ENCODE measurements around the gene DTNA.

Gene DTNA

GRCh38 chr18:34807106-34807796, 97.2 kb downstream of the DTNA start:
- no peak for DNase-seq (ENCODE audit: low read depth in 2 of 2)

GRCh38 chr18:34808389-34808788, 98.3 kb downstream of the DTNA start:
- DNase-seq (ENCODE audit: low read depth in 2 of 2): no peak

- DNase-seq (ENCODE audit: low read depth in 2 of 2): no peak
Observed at GRCh38 chr18:34809451-34810072, 99.5 kb downstream of the DTNA start.

GRCh38 chr18:34816183-34816582, 106.1 kb downstream of the DTNA start:
- no peak for DNase-seq (ENCODE audit: low read depth in 2 of 2)

- DNase-seq (ENCODE audit: low read depth in 2 of 2): no peak
Observed at GRCh38 chr18:34817636-34818035, 107.5 kb downstream of the DTNA start.

GRCh38 chr18:34818064-34818463, 108.0 kb downstream of the DTNA start:
- no peak for DNase-seq (ENCODE audit: low read depth in 2 of 2)

GRCh38 chr18:34820360-34821065, 110.4 kb downstream of the DTNA start:
- no peak for DNase-seq (ENCODE audit: low read depth in 2 of 2)

- no peak for DNase-seq (ENCODE audit: low read depth in 2 of 2)
Observed at GRCh38 chr18:34821669-34822210, 111.6 kb downstream of the DTNA start.

- no peak for DNase-seq (ENCODE audit: low read depth in 2 of 2)
Observed at GRCh38 chr18:34828093-34828492, 118.0 kb downstream of the DTNA start.

- DNase-seq (ENCODE audit: low read depth in 2 of 2): no peak
Observed at GRCh38 chr18:34834897-34835296, 124.8 kb downstream of the DTNA start.

GRCh38 chr18:34835466-34835865, 125.4 kb downstream of the DTNA start:
- DNase-seq (ENCODE audit: low read depth in 2 of 2): no peak

GRCh38 chr18:34837769-34838272, 127.7 kb downstream of the DTNA start:
- no peak for DNase-seq (ENCODE audit: low read depth in 2 of 2)

- DNase-seq (ENCODE audit: low read depth in 2 of 2): no peak
Observed at GRCh38 chr18:34838669-34839068, 128.6 kb downstream of the DTNA start.

- DNase-seq (ENCODE audit: low read depth in 2 of 2): no peak
Observed at GRCh38 chr18:34840256-34840826, 130.2 kb downstream of the DTNA start.

- DNase-seq (ENCODE audit: low read depth in 2 of 2): no peak
Observed at GRCh38 chr18:34841891-34842290, 131.8 kb downstream of the DTNA start.

GRCh38 chr18:34844072-34844471, 134.0 kb downstream of the DTNA start:
- DNase-seq (ENCODE audit: low read depth in 2 of 2): no peak

GRCh38 chr18:34844732-34845459, 134.8 kb downstream of the DTNA start:
- DNase-seq (ENCODE audit: low read depth in 2 of 2): no peak

- DNase-seq (ENCODE audit: low read depth in 2 of 2): no peak
Observed at GRCh38 chr18:34847408-34847807, 137.3 kb downstream of the DTNA start.

GRCh38 chr18:34848156-34848555, 138.1 kb downstream of the DTNA start:
- DNase-seq (ENCODE audit: low read depth in 2 of 2): no peak

GRCh38 chr18:34848695-34849094, 138.6 kb downstream of the DTNA start:
- DNase-seq (ENCODE audit: low read depth in 2 of 2): no peak

GRCh38 chr18:34857320-34857719, 147.2 kb downstream of the DTNA start:
- no peak for DNase-seq (ENCODE audit: low read depth in 2 of 2)

- no peak for DNase-seq (ENCODE audit: low read depth in 2 of 2)
Observed at GRCh38 chr18:34858188-34858587, 148.1 kb downstream of the DTNA start.
